ENCODE measurements around the gene TCP11L1.
"Not testable (repeated sequence)": the region's sequence is repeated elsewhere in the genome, so short reads cannot be mapped to it uniquely, and the experiment has no call there.

The TCP11L1 gene

GRCh38 chr11:33028537-33028914 lies 10.8 kb upstream of the TCP11L1 start:
- H3K27ac ChIP-seq (ENCODE audit: low read length) = no peak overlapping the region
- H3K4me3 ChIP-seq (ENCODE audit: low read length in 2 of 2) = no peak overlapping the region

DNA sequence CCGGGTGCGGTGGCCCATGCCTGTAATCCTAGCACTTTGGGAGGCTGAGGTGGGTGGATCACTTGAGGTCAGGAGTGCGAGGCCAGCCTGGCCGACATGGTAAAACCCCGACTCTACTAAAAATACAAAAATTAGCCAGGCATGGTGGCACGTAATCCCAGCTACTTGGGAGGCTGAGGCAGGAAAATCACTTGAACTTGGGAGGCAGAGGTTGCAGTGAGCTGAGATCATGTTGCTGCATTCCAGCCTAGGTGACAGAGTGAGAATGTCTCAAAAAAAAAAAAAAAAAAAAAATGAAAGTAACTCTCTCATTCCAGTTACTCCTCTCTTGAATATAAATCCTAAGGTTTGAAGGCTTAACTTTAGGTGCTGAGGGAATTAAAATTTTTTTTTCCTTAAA lies 10.2 kb upstream of the TCP11L1 start:
- not testable (repeated sequence) for H3K36me3 ChIP-seq (ENCODE audit: control insufficient read depth in 2 of 2, insufficient read depth in 2 of 2, low read length in 2 of 2); H3K9ac ChIP-seq (ENCODE audit: low read length in 2 of 2); H3K27me3 ChIP-seq (ENCODE audit: control insufficient read depth in 1 of 2, insufficient read depth in 2 of 2, low read length in 2 of 2); H3K4me3 ChIP-seq (ENCODE audit: low read length in 2 of 2); H3K9me3 ChIP-seq (ENCODE audit: control insufficient read depth in 2 of 2, low read length in 2 of 2); H3K27ac ChIP-seq (ENCODE audit: low read length); H3K4me1 ChIP-seq (ENCODE audit: control insufficient read depth, insufficient read depth, low read length)

More at GRCh38 chr11:33028537-33028914, 10.8 kb upstream of the TCP11L1 start:
- Histone ChIP-seq H3K9me3 (ENCODE audit: control insufficient read depth in 2 of 2, low read length in 2 of 2) (no peaks in the 10 kb centered on the region), H3K27me3 (ENCODE audit: control insufficient read depth in 1 of 2, insufficient read depth in 2 of 2, low read length in 2 of 2) (no peaks in the 10 kb centered on the region), H3K4me1 (ENCODE audit: control insufficient read depth, insufficient read depth, low read length) (no peaks in the 10 kb centered on the region), H3K9ac (ENCODE audit: low read length in 2 of 2) (no peak overlapping the region), H3K36me3 (ENCODE audit: control insufficient read depth in 2 of 2, insufficient read depth in 2 of 2, low read length in 2 of 2) (no peaks in the 10 kb centered on the region)

DNA sequence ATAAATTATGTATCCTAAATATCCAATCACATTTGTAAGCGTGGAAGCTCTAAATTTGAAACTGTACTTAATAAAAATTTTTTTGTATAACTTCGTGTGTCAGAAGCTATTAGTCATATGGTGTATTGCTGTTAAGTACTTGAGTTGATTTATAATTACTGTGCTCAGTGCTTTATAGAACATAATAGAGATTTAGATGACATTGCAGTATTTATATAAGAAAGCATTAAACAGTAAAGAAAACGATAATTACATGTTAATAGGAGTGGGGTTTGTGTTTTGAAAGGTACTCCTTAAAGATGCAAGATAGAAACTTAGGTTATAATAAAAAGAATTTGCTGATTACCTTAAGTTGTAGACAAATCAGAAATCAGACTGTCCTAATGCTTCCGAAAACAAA lies 5.9 kb upstream of the TCP11L1 start:
- no peak overlapping the region for H3K9ac ChIP-seq (ENCODE audit: low read length in 2 of 2)
- H3K27me3 ChIP-seq (ENCODE audit: control insufficient read depth in 1 of 2, insufficient read depth in 2 of 2, low read length in 2 of 2) = no peaks in the 10 kb centered on the region
- no peak overlapping the region for H3K27ac ChIP-seq (ENCODE audit: low read length)
- no peak overlapping the region for H3K4me3 ChIP-seq (ENCODE audit: low read length in 2 of 2)
- no peaks in the 10 kb centered on the region for H3K36me3 ChIP-seq (ENCODE audit: control insufficient read depth in 2 of 2, insufficient read depth in 2 of 2, low read length in 2 of 2)
- H3K4me1 ChIP-seq (ENCODE audit: control insufficient read depth, insufficient read depth, low read length) = no peaks in the 10 kb centered on the region
- H3K9me3 ChIP-seq (ENCODE audit: control insufficient read depth in 2 of 2, low read length in 2 of 2) = no peaks in the 10 kb centered on the region

- no peaks in the 10 kb centered on the region for H3K36me3 ChIP-seq (ENCODE audit: control insufficient read depth in 2 of 2, insufficient read depth in 2 of 2, low read length in 2 of 2)
- H3K4me1 ChIP-seq (ENCODE audit: control insufficient read depth, insufficient read depth, low read length) = no peaks in the 10 kb centered on the region
- H3K27me3 ChIP-seq (ENCODE audit: control insufficient read depth in 1 of 2, insufficient read depth in 2 of 2, low read length in 2 of 2) = no peaks in the 10 kb centered on the region
- H3K9ac ChIP-seq (ENCODE audit: low read length in 2 of 2) = no peak overlapping the region
- no peak overlapping the region for H3K4me3 ChIP-seq (ENCODE audit: low read length in 2 of 2)
- H3K9me3 ChIP-seq (ENCODE audit: control insufficient read depth in 2 of 2, low read length in 2 of 2) = no peaks in the 10 kb centered on the region
- no peak overlapping the region for H3K27ac ChIP-seq (ENCODE audit: low read length)
These were observed 4.4 kb upstream of the TCP11L1 start for GRCh38 chr11:33035011-33035410.

- H3K9me3 ChIP-seq (ENCODE audit: control insufficient read depth in 2 of 2, low read length in 2 of 2) = no peaks in the 10 kb centered on the region
- H3K9ac ChIP-seq (ENCODE audit: low read length in 2 of 2) = peak overlapping the region; percentile 74 to 96
- H3K4me3 ChIP-seq (ENCODE audit: low read length in 2 of 2) = peak overlapping the region; percentile 68 to 92
- no peaks in the 10 kb centered on the region for H3K27me3 ChIP-seq (ENCODE audit: control insufficient read depth in 1 of 2, insufficient read depth in 2 of 2, low read length in 2 of 2)
- H3K27ac ChIP-seq (ENCODE audit: low read length) = peak overlapping the region; percentile 97
- H3K4me1 ChIP-seq (ENCODE audit: control insufficient read depth, insufficient read depth, low read length) = peaks cover 10% of the 10 kb centered on the region
- H3K36me3 ChIP-seq (ENCODE audit: control insufficient read depth in 2 of 2, insufficient read depth in 2 of 2, low read length in 2 of 2) = peaks cover 2 to 4% of the 10 kb centered on the region in 2 donors
These were observed 875 bp downstream of the TCP11L1 start for GRCh38 chr11:33040033-33040861.

DNA sequence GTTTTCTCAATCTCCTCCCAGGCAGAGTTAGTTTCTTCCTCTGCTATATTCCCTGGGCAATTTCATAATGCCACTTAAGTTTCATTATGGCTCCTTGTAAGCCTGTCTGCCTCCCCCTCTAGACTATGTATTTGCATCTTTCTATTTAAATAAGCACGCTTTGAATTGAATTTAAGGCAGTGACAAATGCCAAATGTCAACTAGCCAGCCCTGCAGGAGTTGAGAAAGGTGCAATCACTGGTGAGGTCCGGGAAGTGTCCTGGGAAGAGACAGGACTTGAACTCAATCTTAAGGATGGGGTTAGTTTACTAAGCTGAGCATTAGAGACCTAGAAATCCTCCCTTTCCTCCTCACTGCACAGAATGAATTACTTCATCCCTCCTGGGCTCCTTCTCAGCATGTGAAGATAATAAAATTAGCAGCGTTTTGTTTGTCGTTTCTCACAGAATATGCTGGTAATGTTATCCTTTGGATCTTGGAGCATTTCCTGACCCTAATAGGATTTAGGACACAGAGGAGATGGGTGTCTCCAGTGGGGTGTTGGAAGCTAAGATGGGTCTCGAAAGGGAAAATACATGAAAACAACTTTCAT lies 1.6 kb downstream of the TCP11L1 start:
- H3K27ac ChIP-seq (ENCODE audit: low read length) = peak overlapping the region; percentile 97
- H3K4me3 ChIP-seq (ENCODE audit: low read length in 2 of 2) = peak overlapping the region; percentile 68 to 92
- peaks cover 4 to 5% of the 10 kb centered on the region in 2 donors for H3K36me3 ChIP-seq (ENCODE audit: control insufficient read depth in 2 of 2, insufficient read depth in 2 of 2, low read length in 2 of 2)
- H3K9me3 ChIP-seq (ENCODE audit: control insufficient read depth in 2 of 2, low read length in 2 of 2) = no peaks in the 10 kb centered on the region
- peak overlapping the region; percentile 74 to 96 for H3K9ac ChIP-seq (ENCODE audit: low read length in 2 of 2)
- peaks cover 10% of the 10 kb centered on the region for H3K4me1 ChIP-seq (ENCODE audit: control insufficient read depth, insufficient read depth, low read length)
- no peaks in the 10 kb centered on the region for H3K27me3 ChIP-seq (ENCODE audit: control insufficient read depth in 1 of 2, insufficient read depth in 2 of 2, low read length in 2 of 2)

GRCh38 chr11:33043221-33043830 lies 4.0 kb downstream of the TCP11L1 start:
- Histone ChIP-seq H3K4me3 (ENCODE audit: low read length in 2 of 2) (no peak overlapping the region), H3K27me3 (ENCODE audit: control insufficient read depth in 1 of 2, insufficient read depth in 2 of 2, low read length in 2 of 2) (no peaks in the 10 kb centered on the region), H3K27ac (ENCODE audit: low read length) (no peak overlapping the region), H3K36me3 (ENCODE audit: control insufficient read depth in 2 of 2, insufficient read depth in 2 of 2, low read length in 2 of 2) (peaks cover 7 to 11% of the 10 kb centered on the region in 2 donors), H3K9me3 (ENCODE audit: control insufficient read depth in 2 of 2, low read length in 2 of 2) (no peaks in the 10 kb centered on the region), H3K4me1 (ENCODE audit: control insufficient read depth, insufficient read depth, low read length) (peaks cover 10% of the 10 kb centered on the region), H3K9ac (ENCODE audit: low read length in 2 of 2) (no peak overlapping the region)

DNA sequence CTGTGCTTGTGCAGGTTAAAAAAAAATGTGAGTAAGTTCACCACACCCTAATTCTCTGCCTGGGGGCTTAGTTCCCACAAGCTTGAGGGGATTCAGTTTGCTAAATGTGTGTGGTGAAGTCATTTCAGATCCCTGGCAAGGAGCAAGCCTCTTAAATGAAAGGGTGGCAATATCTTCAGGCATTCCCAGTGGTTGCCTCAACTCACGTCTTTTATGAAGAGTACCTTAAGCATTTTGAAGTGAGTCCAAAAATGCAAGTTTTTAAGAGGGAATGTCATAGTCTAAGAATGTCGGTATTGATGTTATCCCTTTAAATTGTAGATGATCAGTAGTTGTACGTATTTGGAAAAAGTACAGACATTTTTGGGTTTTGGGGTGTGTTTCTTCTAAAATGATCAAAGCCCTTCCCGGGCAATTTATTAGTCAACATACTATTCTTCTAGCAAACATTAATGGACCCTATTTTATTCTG lies 4.9 kb downstream of the TCP11L1 start:
- H3K27me3 ChIP-seq (ENCODE audit: control insufficient read depth in 1 of 2, insufficient read depth in 2 of 2, low read length in 2 of 2) = no peaks in the 10 kb centered on the region
- no peak overlapping the region for H3K27ac ChIP-seq (ENCODE audit: low read length)
- H3K9ac ChIP-seq (ENCODE audit: low read length in 2 of 2) = no peak overlapping the region
- H3K4me1 ChIP-seq (ENCODE audit: control insufficient read depth, insufficient read depth, low read length) = peaks cover 10% of the 10 kb centered on the region
- no peak overlapping the region for H3K4me3 ChIP-seq (ENCODE audit: low read length in 2 of 2)
- peaks cover 7 to 12% of the 10 kb centered on the region in 2 donors for H3K36me3 ChIP-seq (ENCODE audit: control insufficient read depth in 2 of 2, insufficient read depth in 2 of 2, low read length in 2 of 2)
- H3K9me3 ChIP-seq (ENCODE audit: control insufficient read depth in 2 of 2, low read length in 2 of 2) = no peaks in the 10 kb centered on the region

GRCh38 chr11:33045551-33046255 lies 6.3 kb downstream of the TCP11L1 start:
- peaks cover 7 to 12% of the 10 kb centered on the region in 2 donors for H3K36me3 ChIP-seq (ENCODE audit: control insufficient read depth in 2 of 2, insufficient read depth in 2 of 2, low read length in 2 of 2)
- H3K9ac ChIP-seq (ENCODE audit: low read length in 2 of 2) = no peak overlapping the region
- H3K4me3 ChIP-seq (ENCODE audit: low read length in 2 of 2) = no peak overlapping the region
- H3K27ac ChIP-seq (ENCODE audit: low read length) = no peak overlapping the region
- peaks cover 3% of the 10 kb centered on the region for H3K4me1 ChIP-seq (ENCODE audit: control insufficient read depth, insufficient read depth, low read length)
- H3K9me3 ChIP-seq (ENCODE audit: control insufficient read depth in 2 of 2, low read length in 2 of 2) = no peaks in the 10 kb centered on the region
- H3K27me3 ChIP-seq (ENCODE audit: control insufficient read depth in 1 of 2, insufficient read depth in 2 of 2, low read length in 2 of 2) = no peaks in the 10 kb centered on the region

DNA sequence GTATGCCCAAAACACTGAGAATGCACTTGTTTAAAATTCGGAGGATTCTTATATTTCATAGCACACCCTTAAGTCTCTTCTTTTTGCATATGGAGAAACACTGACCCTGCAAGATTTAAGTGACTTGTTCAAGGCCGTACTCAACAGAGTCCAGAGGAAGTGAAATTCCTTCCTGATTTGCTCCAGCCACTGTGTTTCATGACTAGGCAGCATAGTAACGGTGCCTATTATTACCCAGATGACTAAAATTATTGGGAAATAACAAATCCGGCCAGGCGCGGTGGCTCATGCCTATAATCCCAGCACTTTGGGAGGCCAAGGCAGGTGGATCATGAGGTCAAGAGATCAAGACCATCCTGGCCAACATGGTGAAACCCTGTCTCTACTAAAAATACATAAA lies 9.3 kb downstream of the TCP11L1 start:
- not testable (repeated sequence) for H3K27me3 ChIP-seq (ENCODE audit: control insufficient read depth in 1 of 2, insufficient read depth in 2 of 2, low read length in 2 of 2); H3K9ac ChIP-seq (ENCODE audit: low read length in 2 of 2); H3K27ac ChIP-seq (ENCODE audit: low read length); H3K4me1 ChIP-seq (ENCODE audit: control insufficient read depth, insufficient read depth, low read length); H3K9me3 ChIP-seq (ENCODE audit: control insufficient read depth in 2 of 2, low read length in 2 of 2); H3K4me3 ChIP-seq (ENCODE audit: low read length in 2 of 2)
- peaks cover 7 to 11% of the 10 kb centered on the region in 2 donors for H3K36me3 ChIP-seq (ENCODE audit: control insufficient read depth in 2 of 2, insufficient read depth in 2 of 2, low read length in 2 of 2)

Data from stomach smooth muscle (tissue), 2 donors.